NCI-H1417 (cell line): ENCODE measurements around the gene RSF1.

ENCODE experiments used
- DNase-seq, 3 experiments: peaks; one replicate each; lab custom pipeline; 2025; lab: John Stamatoyannopoulos, UW

The RSF1 gene

GRCh38 chr11:77750394-77751156 is 69.9 kb downstream of the RSF1 start:
- peak in 1 of 3 experiments; percentile 50 for DNase-seq

- DNase-seq: no peak
Measured at GRCh38 chr11:77749232-77749631, 71.3 kb downstream of the RSF1 start.

- DNase-seq: no peak
Measured at GRCh38 chr11:77748266-77748665, 72.3 kb downstream of the RSF1 start.

- DNase-seq: no peak
Measured at GRCh38 chr11:77747381-77747969, 73.0 kb downstream of the RSF1 start.

- no peak for DNase-seq
Measured at GRCh38 chr11:77736473-77736872, 84.0 kb downstream of the RSF1 start.

GRCh38 chr11:77734890-77735289 is 85.6 kb downstream of the RSF1 start:
- no peak for DNase-seq

GRCh38 chr11:77732143-77732542 is 88.4 kb downstream of the RSF1 start:
- DNase-seq: no peak

- no peak for DNase-seq
Measured at GRCh38 chr11:77730789-77731188, 89.7 kb downstream of the RSF1 start.

GRCh38 chr11:77729063-77729462 is 91.5 kb downstream of the RSF1 start:
- no peak for DNase-seq

- no peak for DNase-seq
Measured at GRCh38 chr11:77728203-77728786, 92.2 kb downstream of the RSF1 start.

- DNase-seq: no peak
Measured at GRCh38 chr11:77726524-77726923, 94.0 kb downstream of the RSF1 start.

- DNase-seq: no peak
Measured at GRCh38 chr11:77725433-77725832, 95.1 kb downstream of the RSF1 start.

GRCh38 chr11:77724636-77725035 is 95.9 kb downstream of the RSF1 start:
- peak in 1 of 3 experiments; percentile 32 for DNase-seq

GRCh38 chr11:77723024-77723423 is 97.5 kb downstream of the RSF1 start:
- no peak for DNase-seq

GRCh38 chr11:77710358-77710757 is 110.2 kb downstream of the RSF1 start:
- DNase-seq: no peak

- DNase-seq: no peak
Measured at GRCh38 chr11:77705876-77706579, 114.5 kb downstream of the RSF1 start.

- DNase-seq: no peak
Measured at GRCh38 chr11:77705195-77705875, 115.2 kb downstream of the RSF1 start.

GRCh38 chr11:77704029-77704428 is 116.5 kb downstream of the RSF1 start:
- DNase-seq: no peak

- no peak for DNase-seq
Measured at GRCh38 chr11:77699425-77699824, 121.1 kb downstream of the RSF1 start.

GRCh38 chr11:77698896-77699295 is 121.6 kb downstream of the RSF1 start:
- DNase-seq: no peak

- no peak for DNase-seq
Measured at GRCh38 chr11:77697865-77698264, 122.7 kb downstream of the RSF1 start.

- DNase-seq: no peak
Measured at GRCh38 chr11:77695417-77695816, 125.1 kb downstream of the RSF1 start.
